GM23338 (cell line): Measurements from ENCODE around the gene KLHL13.

Experiments
- EZH2 ChIP-seq: fragments of 200-600 bp; sonication (generic); IDR thresholded peaks from one replicate; pipeline ENCODE4 v1.8.0; 2017; ENCODE audit warnings: antibody characterized with exemption, mild to moderate bottlenecking, low read depth; ENCODE audit not compliant: unreplicated experiment
- TF ChIP-seq, protein P1 (sequence below), 2 experiments: fragments of 200-600 bp in 1 of 2; sonication (generic) in 1 of 2; conservative IDR thresholded peaks; 2 replicates each; pipeline versions ENCODE4 v1.5.1 to v1.6.1; 2016 to 2017; ENCODE audit warnings: antibody characterized with exemption in 2 of 2, low read depth in 2 of 2, mild to moderate bottlenecking in 2 of 2, moderate library complexity in 1 of 2

DNA sequence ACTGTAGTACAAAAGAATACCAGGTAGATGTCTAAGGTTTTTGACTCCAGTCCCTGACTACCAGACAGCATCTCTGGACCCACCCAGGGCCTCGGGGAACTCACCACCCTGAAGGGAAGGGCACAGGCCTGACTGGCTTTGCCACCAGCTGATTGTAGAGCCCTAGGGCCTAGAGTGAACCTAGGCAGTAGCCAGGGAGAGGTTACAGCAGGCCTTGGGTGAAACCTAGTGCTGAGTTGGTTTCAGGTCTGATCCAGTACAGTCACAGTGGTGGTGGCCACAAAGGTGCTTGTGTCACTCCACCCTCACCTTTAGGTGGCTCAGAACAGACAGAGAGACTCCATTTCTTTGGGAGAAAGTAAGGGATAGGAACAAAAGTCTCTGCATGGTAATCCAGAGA is 244.8 kb downstream of the KLHL13 start:
- TF ChIP-seq EZH2: no peak
- TF ChIP-seq, protein P1, sequence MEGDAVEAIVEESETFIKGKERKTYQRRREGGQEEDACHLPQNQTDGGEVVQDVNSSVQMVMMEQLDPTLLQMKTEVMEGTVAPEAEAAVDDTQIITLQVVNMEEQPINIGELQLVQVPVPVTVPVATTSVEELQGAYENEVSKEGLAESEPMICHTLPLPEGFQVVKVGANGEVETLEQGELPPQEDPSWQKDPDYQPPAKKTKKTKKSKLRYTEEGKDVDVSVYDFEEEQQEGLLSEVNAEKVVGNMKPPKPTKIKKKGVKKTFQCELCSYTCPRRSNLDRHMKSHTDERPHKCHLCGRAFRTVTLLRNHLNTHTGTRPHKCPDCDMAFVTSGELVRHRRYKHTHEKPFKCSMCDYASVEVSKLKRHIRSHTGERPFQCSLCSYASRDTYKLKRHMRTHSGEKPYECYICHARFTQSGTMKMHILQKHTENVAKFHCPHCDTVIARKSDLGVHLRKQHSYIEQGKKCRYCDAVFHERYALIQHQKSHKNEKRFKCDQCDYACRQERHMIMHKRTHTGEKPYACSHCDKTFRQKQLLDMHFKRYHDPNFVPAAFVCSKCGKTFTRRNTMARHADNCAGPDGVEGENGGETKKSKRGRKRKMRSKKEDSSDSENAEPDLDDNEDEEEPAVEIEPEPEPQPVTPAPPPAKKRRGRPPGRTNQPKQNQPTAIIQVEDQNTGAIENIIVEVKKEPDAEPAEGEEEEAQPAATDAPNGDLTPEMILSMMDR (conservative IDR thresholded peaks at IDR 0.05; ENCODE audit: low read depth in 2 of 2): no peak
